HL-60 (cell line): ENCODE results near the gene UBE4B.

Experiments used
- DNase-seq, 2 experiments: peaks; one replicate each; pipeline ENCODE4 v3.0.0-alpha.2; 2010 to 2020; ENCODE audit warnings: low read depth in 1 of 2, low spot score in 1 of 2
- H3K27ac ChIP-seq: fragments of 250-450 bp; sonication (Bioruptor Pico); replicated peaks from 2 replicates; pipeline ENCODE4 v1.5.1; 2020; ENCODE audit warnings: mild to moderate bottlenecking, moderate library complexity
- H3K27me3 ChIP-seq: fragments of 250-450 bp; sonication (Bioruptor Pico); 2 replicates; pipeline ENCODE4 v1.5.1; 2021; ENCODE audit warnings: mild to moderate bottlenecking, moderate library complexity; ENCODE audit not compliant: insufficient read depth, poor library complexity, severe bottlenecking
- H3K4me3 ChIP-seq: replicated peaks from 2 replicates; pipeline ENCODE4 v1.5.1; 2011; ENCODE audit warnings: mild to moderate bottlenecking, control low read depth, low read length; ENCODE audit not compliant: insufficient read depth
- CTCF ChIP-seq: IDR thresholded peaks from one replicate; pipeline ENCODE4 v1.5.1; 2011; ENCODE audit warnings: low read length, control low read depth, inconsistent platforms; ENCODE audit not compliant: insufficient read depth
- GABPA ChIP-seq: IDR thresholded peaks from 2 replicates; pipeline ENCODE4 v1.6.1; 2012; ENCODE audit warnings: low read depth
- POLR2AphosphoS5 ChIP-seq: IDR thresholded peaks from 2 replicates; pipeline ENCODE4 v1.6.1; 2012; ENCODE audit warnings: low read depth
- REST ChIP-seq: IDR thresholded peaks from 2 replicates; pipeline ENCODE4 v1.6.1; 2012; ENCODE audit warnings: low read depth; ENCODE audit not compliant: insufficient replicate concordance
- SPI1 ChIP-seq: IDR thresholded peaks from 2 replicates; pipeline ENCODE4 v1.6.1; 2012; ENCODE audit warnings: low read depth, mild to moderate bottlenecking, borderline replicate concordance

UBE4B gene

DNA sequence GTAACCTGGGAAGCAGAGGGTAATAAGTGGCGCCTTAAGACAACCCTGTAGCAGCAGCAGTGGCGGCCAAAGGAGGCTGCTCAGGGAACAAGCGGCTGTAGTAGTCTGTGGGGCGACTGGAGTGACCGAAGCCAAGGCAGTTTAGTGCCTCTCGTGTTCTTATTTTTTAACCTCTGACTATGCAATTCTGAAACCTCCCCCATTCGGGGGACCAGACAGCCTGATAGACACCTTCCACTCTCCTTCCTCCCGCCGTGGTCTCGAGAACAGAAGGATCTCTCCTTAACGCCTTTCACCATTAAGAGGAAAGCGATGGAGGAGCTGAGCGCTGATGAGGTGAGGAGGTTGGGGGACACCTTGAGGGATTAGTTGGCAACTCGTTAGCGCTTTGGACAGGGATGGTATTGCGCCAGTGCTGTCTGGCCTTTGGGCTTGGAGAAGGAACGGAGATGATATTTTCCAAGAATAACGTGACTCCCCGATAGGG is 644 bp downstream of the UBE4B start:
- H3K4me3 ChIP-seq = peak overlapping the region; percentile 100
- peak in 1 of 2 experiments; percentile 49 for DNase-seq
- H3K27me3 ChIP-seq = no peaks in the 10 kb centered on the region
- TF ChIP-seq POLR2AphosphoS5 (no peak; the same call in 1 of the 2 replicates), REST (no peak), CTCF (no peak)
- peak overlapping the region; percentile 88 for H3K27ac ChIP-seq

- Histone ChIP-seq H3K4me3 (no peak overlapping the region), H3K27ac (no peak overlapping the region), H3K27me3 (no peaks in the 10 kb centered on the region)
- no peak for TF ChIP-seq POLR2AphosphoS5
- no peak for TF ChIP-seq SPI1
- no peak for TF ChIP-seq GABPA
- TF ChIP-seq REST = no peak
- TF ChIP-seq CTCF = no peak
- no peak for DNase-seq
These were observed 10.0 kb downstream of the UBE4B start for GRCh38 chr1:10042746-10043145.

GRCh38 chr1:10045480-10046355 is 13.0 kb downstream of the UBE4B start:
- no peak overlapping the region for H3K4me3 ChIP-seq
- TF ChIP-seq POLR2AphosphoS5 = no peak
- no peak for TF ChIP-seq GABPA
- no peak for TF ChIP-seq REST
- TF ChIP-seq SPI1 = no peak
- no peak for TF ChIP-seq CTCF
- H3K27ac ChIP-seq = no peak overlapping the region
- DNase-seq = no peak
- H3K27me3 ChIP-seq = no peaks in the 10 kb centered on the region
